Naive thymus-derived CD4-positive, alpha-beta T cell (primary cell): ENCODE measurements around the gene CLBA1. TPM values are rescaled to one million over a fixed set of nuclear protein-coding genes. Genes with fewer than 3 reads are reported as not detected.
A peak's percentile ranks its signal among the peaks of the same experiment; 100 is the strongest.

ENCODE experiments used
- ATAC-seq: fragments of 150-1000 bp; cut with Tn5 transposase; 2 replicates; pipeline ENCODE4 v1.10.0; 2021; ENCODE audit warnings: mild to moderate bottlenecking, moderate library complexity
- CTCF ChIA-PET: fragments of 350-600 bp; sonication (Branson Sonifier 250); formaldehyde crosslinking; loops from one replicate; lab custom pipeline; 2021; ENCODE audit warnings: antibody characterized with exemption; lab: Charles Lee
- POLR2A ChIA-PET: fragments of 350-600 bp; sonication (Branson Sonifier 250); formaldehyde crosslinking; loops from one replicate; lab custom pipeline; 2021; ENCODE audit warnings: antibody characterized with exemption, inconsistent platforms; lab: Charles Lee
- DNase-seq, 9 donors: peaks; one replicate each; pipeline versions ENCODE4 v3.0.0 to v3.0.0-alpha.2; 2020 to 2022; ENCODE audit warnings: mixed read lengths in 1 of 9
- H3K27ac ChIP-seq: one replicate; pipeline ENCODE4 v1.7.0; 2013; ENCODE audit warnings: mild to moderate bottlenecking, low read depth, low read length, moderate library complexity
- H3K27me3 ChIP-seq, 2 donors: one replicate each; pipeline ENCODE4 v1.7.0; 2013; ENCODE audit warnings: low read length in 2 of 2, mild to moderate bottlenecking in 2 of 2, moderate library complexity in 2 of 2; ENCODE audit not compliant: control insufficient read depth in 2 of 2, insufficient read depth in 2 of 2
- H3K36me3 ChIP-seq, 3 experiments: 1 replicate in 2 of 3; 2 replicates in 1 of 3; pipeline ENCODE4 v1.7.0; 2013; ENCODE audit warnings: low read length in 3 of 3, mild to moderate bottlenecking in 3 of 3, moderate library complexity in 1 of 3; ENCODE audit not compliant: insufficient read depth in 3 of 3, control insufficient read depth in 2 of 3
- H3K4me1 ChIP-seq, 2 donors: one replicate each; pipeline ENCODE4 v1.7.0; 2013; ENCODE audit warnings: low read length in 2 of 2, mild to moderate bottlenecking in 2 of 2, moderate library complexity in 1 of 2; ENCODE audit not compliant: control insufficient read depth in 2 of 2, insufficient read depth in 2 of 2
- H3K4me3 ChIP-seq: 2 replicates; pipeline ENCODE4 v1.7.0; 2013; ENCODE audit warnings: mild to moderate bottlenecking, low read length
- H3K9me3 ChIP-seq, 3 experiments: 1 replicate in 2 of 3; 2 replicates in 1 of 3; pipeline ENCODE4 v1.7.0; 2013; ENCODE audit warnings: low read length in 3 of 3; ENCODE audit not compliant: control insufficient read depth in 2 of 3
- H3K27ac Mint-ChIP-seq, 9 donors: one replicate each; pipeline ENCODE4 v1.8.0; 2020 to 2022; ENCODE audit warnings: mixed read lengths in 9 of 9, mild to moderate bottlenecking in 8 of 9, moderate library complexity in 5 of 9, inconsistent platforms in 2 of 9
- H3K27me3 Mint-ChIP-seq, 5 donors: one replicate each; pipeline ENCODE4 v1.8.0; 2021 to 2022; ENCODE audit warnings: mixed read lengths in 5 of 5, mild to moderate bottlenecking in 1 of 5
- H3K36me3 Mint-ChIP-seq, 5 donors: one replicate each; pipeline ENCODE4 v1.8.0; 2020 to 2022; ENCODE audit warnings: mixed read lengths in 5 of 5, mild to moderate bottlenecking in 3 of 5, inconsistent platforms in 1 of 5
- H3K4me1 Mint-ChIP-seq, 7 donors: one replicate each; pipeline ENCODE4 v1.8.0; 2020 to 2022; ENCODE audit warnings: mixed read lengths in 7 of 7, mild to moderate bottlenecking in 3 of 7, inconsistent platforms in 1 of 7
- H3K4me3 Mint-ChIP-seq, 10 donors: one replicate each; pipeline ENCODE4 v1.8.0; 2020 to 2022; ENCODE audit warnings: mild to moderate bottlenecking in 10 of 10, mixed read lengths in 10 of 10, moderate library complexity in 6 of 10, inconsistent platforms in 2 of 10
- H3K9me3 Mint-ChIP-seq, 11 donors: one replicate each; pipeline ENCODE4 v1.8.0; 2020 to 2022; ENCODE audit warnings: mixed read lengths in 11 of 11, mild to moderate bottlenecking in 4 of 11, inconsistent platforms in 1 of 11, moderate library complexity in 1 of 11
- intact Hi-C, 2 donors: fragments of 100-400 bp; cut with micrococcal nuclease; formaldehyde crosslinking; loops; one replicate each; pipeline ENCODE4 v1.15.1; 2023
- polyA plus RNA-seq, 2 donors: library from polyadenylated mRNA; unstranded; fragments of 300-500 nt; fragmentation: Illumina TruSeq; gene quantifications; one replicate each; pipeline ENCODE4 v1.2.3, GENCODE V29; 2021
- total RNA-seq, 6 experiments: library from RNA in 5 of 6; stranded (reverse) in 5 of 6; gene quantifications; 1 replicate in 5 of 6; 2 replicates in 1 of 6; pipeline ENCODE4 v1.2.3 and lab custom pipeline; 2021 to 2026

CLBA1 gene
- total and polyA plus RNA-seq, 7 experiments from 2014 or later, result 0.26 to 2.1 (median 1.1) TPM

DNA sequence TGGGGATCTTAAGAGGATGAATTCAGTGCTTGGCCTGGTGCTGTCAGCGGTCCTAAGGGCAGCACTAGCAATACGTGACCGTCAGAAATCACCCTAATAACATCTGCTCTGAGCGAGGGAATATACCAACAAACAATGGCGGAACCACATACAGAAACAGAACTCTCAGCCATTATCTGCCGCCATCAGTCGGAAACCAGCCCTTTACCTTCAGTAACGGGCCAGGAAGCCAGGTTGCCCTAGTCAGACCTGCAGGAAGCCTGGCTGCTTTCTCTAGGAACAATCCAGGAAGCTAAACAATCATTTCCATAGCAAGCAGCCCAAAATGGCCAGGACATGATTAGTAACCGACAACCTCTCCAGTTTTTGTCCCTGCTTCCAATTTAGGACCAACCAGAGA, 29.7 kb downstream of the CLBA1 start:
- H3K36me3 ChIP-seq, result peaks cover 0 to 16% (median 6%) of the 10 kb centered on the region in 3 experiments
- Mint-ChIP-seq H3K36me3 (peaks cover 0 to 16% (median 0%) of the 10 kb centered on the region in 5 donors), H3K27ac (peak overlapping the region in 4 of 9 donors; percentile 3 to 75 (median 42)), H3K4me3 (peak overlapping the region in 2 of 10 donors; percentile 35 to 47), H3K27me3 (no peaks in the 10 kb centered on the region), H3K9me3 (no peaks in the 10 kb centered on the region), H3K4me1 (peaks cover 48 to 71% (median 58%) of the 10 kb centered on the region in 7 donors)
- ChIA-PET POLR2A (no interaction called here), CTCF (interaction anchor here (1.4 kb wide), 1 partner anchor 71 kb away, joined by 3 read pairs; no protein-coding TSS in a partner anchor)
- peaks cover 22 to 58% of the 10 kb centered on the region in 2 donors for H3K4me1 ChIP-seq
- H3K27me3 ChIP-seq, result no peaks in the 10 kb centered on the region
- intact Hi-C loops, result no loop called here
- H3K9me3 ChIP-seq, result no peaks in the 10 kb centered on the region
- DNase-seq (no peak), ATAC-seq (no peak)
- peak overlapping the region; percentile 36 for H3K4me3 ChIP-seq
- H3K27ac ChIP-seq, result no peak overlapping the region

DNA sequence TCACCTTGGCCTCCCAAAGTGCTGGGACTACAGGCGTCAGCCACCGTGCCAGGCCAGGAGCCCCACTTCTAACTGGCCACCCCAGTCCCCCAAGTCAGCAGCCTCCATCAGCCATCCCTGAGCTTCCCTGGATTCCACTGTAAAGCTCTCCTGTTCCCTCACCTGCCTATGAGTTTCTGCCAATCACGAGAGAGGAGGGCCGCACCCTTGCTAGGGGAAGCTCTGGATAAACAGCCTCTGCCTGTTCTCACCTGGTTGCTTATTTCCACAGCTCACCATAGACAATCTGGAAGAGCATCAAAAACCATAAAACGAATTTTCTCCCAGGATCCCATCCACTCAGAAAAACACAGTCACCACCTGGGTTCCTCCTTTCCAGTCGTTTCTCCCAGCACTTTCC, 30.3 kb downstream of the CLBA1 start:
- peaks cover 0 to 16% (median 0%) of the 10 kb centered on the region in 5 donors for H3K36me3 Mint-ChIP-seq
- H3K9me3 Mint-ChIP-seq, result no peaks in the 10 kb centered on the region
- CTCF ChIA-PET, result interaction anchor here (1.4 kb wide), 1 partner anchor 71 kb away, joined by 3 read pairs; no protein-coding TSS in a partner anchor
- Histone ChIP-seq H3K36me3 (peaks cover 0 to 10% (median 0%) of the 10 kb centered on the region in 3 experiments), H3K27me3 (no peaks in the 10 kb centered on the region), H3K4me3 (no peak overlapping the region), H3K27ac (no peak overlapping the region), H3K9me3 (no peaks in the 10 kb centered on the region), H3K4me1 (peaks cover 22 to 58% of the 10 kb centered on the region in 2 donors)
- no peak for DNase-seq
- no peak for ATAC-seq
- peaks cover 48 to 71% (median 58%) of the 10 kb centered on the region in 7 donors for H3K4me1 Mint-ChIP-seq
- H3K27me3 Mint-ChIP-seq, result no peaks in the 10 kb centered on the region
- H3K27ac Mint-ChIP-seq, result peak overlapping the region in 7 of 9 donors; percentile 30 to 77 (median 60)
- intact Hi-C loops, result no loop called here
- POLR2A ChIA-PET, result no interaction called here
- peak overlapping the region in 3 of 10 donors; percentile 18 to 38 (median 23) for H3K4me3 Mint-ChIP-seq

DNA sequence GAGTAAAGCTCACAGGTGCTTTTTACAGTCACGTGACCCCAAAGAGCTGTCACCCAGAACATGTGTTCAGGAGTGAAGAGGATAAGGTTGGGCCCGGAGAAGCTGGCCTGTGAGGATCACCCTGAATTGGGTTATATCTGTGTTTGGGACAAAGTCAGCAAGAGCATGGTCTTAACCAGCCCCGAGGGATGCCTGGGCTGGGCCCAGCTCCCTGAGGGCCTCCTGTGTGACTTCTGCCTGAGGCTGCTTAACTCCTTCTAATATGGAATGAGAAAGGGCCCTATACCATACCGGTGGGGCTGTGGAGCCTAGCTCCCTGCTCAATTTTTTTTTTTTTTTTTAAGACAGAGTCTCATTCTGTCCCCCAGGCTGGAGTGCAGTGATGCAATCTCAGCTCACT, 32.8 kb downstream of the CLBA1 start:
- Mint-ChIP-seq H3K4me1 (peaks cover 53 to 77% (median 66%) of the 10 kb centered on the region in 7 donors), H3K36me3 (peaks cover 0 to 19% (median 0%) of the 10 kb centered on the region in 5 donors), H3K9me3 (no peaks in the 10 kb centered on the region), H3K27ac (peak overlapping the region in 3 of 9 donors; percentile 30 to 91 (median 32)), H3K27me3 (no peaks in the 10 kb centered on the region), H3K4me3 (peak overlapping the region in 6 of 10 donors; percentile 68 to 96 (median 88))
- no peak overlapping the region for H3K27ac ChIP-seq
- no peaks in the 10 kb centered on the region for H3K9me3 ChIP-seq
- no peaks in the 10 kb centered on the region for H3K27me3 ChIP-seq
- no peak for ATAC-seq
- H3K4me1 ChIP-seq, result peaks cover 32 to 61% of the 10 kb centered on the region in 2 donors
- intact Hi-C loops, result no loop called here
- no peak overlapping the region for H3K4me3 ChIP-seq
- H3K36me3 ChIP-seq, result no peaks in the 10 kb centered on the region
- no peak for DNase-seq
- ChIA-PET CTCF (interaction anchor here (1.4 kb wide), 1 partner anchor 44 kb away, joined by 4 read pairs; no protein-coding TSS in a partner anchor), POLR2A (interaction anchor here (1.7 kb wide), 1 partner anchor 33 kb away, joined by 5 read pairs; the partner anchor contains the start of gene CLBA1)

DNA sequence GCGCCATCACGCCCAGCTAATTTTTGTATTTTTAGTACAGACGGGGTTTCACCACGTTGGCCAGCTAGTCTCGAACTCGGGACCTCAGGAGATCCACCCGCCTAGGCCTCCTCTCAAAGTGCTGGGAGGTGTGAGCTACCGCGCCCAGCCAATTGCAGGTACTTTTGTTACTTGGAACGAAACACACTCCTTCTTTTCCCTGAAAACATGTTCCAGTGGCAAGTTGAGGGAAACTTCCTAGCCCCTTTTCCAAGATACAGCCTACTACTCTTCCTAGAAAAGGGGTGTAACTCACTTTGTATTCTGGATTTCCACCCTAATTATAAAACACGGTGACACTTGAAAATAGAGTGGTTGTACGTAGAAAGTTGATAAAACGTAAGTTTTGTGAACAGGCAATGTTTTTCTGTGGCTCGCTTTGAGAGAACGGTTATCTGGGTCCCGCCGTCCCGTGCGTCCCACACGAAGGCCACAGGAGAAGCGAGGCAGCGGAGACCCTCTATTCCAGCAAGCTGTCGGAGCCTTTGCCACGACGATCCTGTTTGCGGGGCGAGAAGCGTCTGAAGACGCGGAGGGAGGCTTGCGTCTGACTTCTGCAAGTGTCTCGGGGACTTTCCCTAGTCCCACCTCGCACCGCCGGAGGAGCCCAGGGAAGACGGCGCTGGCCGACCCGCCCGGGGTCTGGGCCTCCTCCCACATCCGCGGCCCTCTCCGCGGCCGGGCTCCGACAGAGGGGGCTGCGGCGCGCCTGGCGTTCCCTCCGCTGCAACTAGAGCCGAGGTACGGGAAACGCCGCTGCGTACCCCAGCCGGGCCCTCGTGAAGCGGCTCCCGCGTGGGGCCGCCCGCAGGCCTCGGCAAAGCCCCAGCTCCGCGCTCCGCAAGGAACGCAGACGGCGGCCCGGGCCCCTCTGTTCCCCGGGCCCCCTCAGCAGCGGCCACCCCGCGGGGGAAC, 34.5 kb downstream of the CLBA1 start:
- intact Hi-C loops, result loop anchor here in 1 of 2 donors (2.0 kb wide), 2 partner anchors 67 to 471 kb away; partner anchors contain the start of gene TEDC1

DNA sequence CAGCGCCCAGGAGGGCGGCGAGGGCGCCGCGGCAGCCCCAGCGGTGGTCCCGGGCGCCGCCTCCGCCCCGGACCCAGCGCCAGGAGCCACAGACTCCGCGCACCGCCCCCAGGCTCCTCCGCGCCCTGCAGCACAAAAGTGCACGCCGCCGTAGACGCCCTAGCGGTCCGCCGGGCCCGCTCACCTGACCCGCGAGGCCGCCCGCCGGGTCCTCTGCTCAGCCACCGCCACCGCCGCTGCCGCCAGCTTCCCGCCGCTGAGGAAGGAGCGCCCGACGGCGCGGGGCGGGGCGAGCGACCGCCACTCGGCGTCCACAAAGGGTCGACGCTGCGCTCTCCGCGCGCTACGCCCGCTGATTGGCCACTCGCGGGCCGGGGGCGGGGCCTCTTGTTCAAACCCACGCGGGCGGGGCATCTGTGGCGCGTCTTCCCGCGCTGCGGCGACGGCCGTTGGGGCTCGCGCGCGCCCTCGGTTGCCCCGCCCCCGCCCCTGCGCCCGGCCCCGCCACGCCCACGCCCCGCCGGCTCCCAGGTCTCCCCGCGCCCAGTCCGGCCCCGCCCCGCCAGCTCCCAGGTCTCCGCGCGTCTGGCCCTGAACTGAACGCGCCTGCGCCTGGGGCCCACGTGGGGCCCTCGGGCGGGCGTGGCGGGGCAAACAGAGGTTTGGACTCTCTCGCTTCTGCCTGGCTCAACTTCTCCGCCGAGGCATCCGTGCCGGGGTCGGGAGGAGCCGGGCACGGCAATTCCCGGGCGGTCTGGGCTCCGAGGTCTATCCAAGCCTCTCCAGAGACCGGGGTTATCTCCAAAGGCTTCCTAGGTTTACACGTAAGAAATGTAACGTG, 35.4 kb downstream of the CLBA1 start, which contains the start of gene CDCA4:
TSS of gene CDCA4 (minus strand) at position 269 of the 841 bp plus-strand sequence. CDS start 9,154 bp downstream, outside the sequence.
- peak within 1 kb of the TSS; percentile 81 to 97 (median 92) for H3K27ac Mint-ChIP-seq
- ATAC-seq (peak; percentile 91), DNase-seq (peak; percentile 93 to 98 (median 97))
- Histone ChIP-seq H3K9me3 (no peaks in the 10 kb centered on the region), H3K27me3 (no peaks in the 10 kb centered on the region), H3K27ac (peak within 1 kb of the TSS; percentile 94), H3K4me3 (peak within 1 kb of the TSS; percentile 97), H3K4me1 (peaks cover 25 to 54% of the 10 kb centered on the region in 2 donors), H3K36me3 (no peaks in the 10 kb centered on the region)
- peaks cover 38 to 62% (median 41%) of the 10 kb centered on the region in 7 donors for H3K4me1 Mint-ChIP-seq
- peaks cover 0 to 17% (median 0%) of the 10 kb centered on the region in 5 donors for H3K36me3 Mint-ChIP-seq
- intact Hi-C loops, result loop anchor here (1.0 to 2.0 kb wide), 17 partner anchors 12 to 470 kb away; partner anchors contain the start of genes CLBA1 (in 2 of the 2), GPR132 (in 2 of the 2), TEDC1 (in 2 of the 2) and ADSS1 (in 1 of the 2)
- H3K4me3 Mint-ChIP-seq, result peak within 1 kb of the TSS; percentile 88 to 99 (median 92)
- H3K27me3 Mint-ChIP-seq, result no peaks in the 10 kb centered on the region
- CTCF ChIA-PET, result interaction anchor here (0.7 to 1.4 kb wide), 3 partner anchors 22 to 53 kb away, joined by 3 to 10 read pairs (median 3); no protein-coding TSS in a partner anchor
- POLR2A ChIA-PET, result interaction anchor here (0.7 to 2.0 kb wide), 16 partner anchors 10 to 469 kb away, joined by 3 to 11 read pairs (median 4); partner anchors contain the start of genes BRF1, GPR132 and SIVA1
- H3K9me3 Mint-ChIP-seq, result peaks cover 0 to 1% (median 0%) of the 10 kb centered on the region in 11 donors

More for the DNA sequence above, 34.5 kb downstream of the CLBA1 start:
- Histone ChIP-seq H3K9me3 (no peaks in the 10 kb centered on the region), H3K27ac (peak overlapping the region; percentile 87), H3K36me3 (no peaks in the 10 kb centered on the region), H3K4me1 (peaks cover 29 to 60% of the 10 kb centered on the region in 2 donors), H3K27me3 (no peaks in the 10 kb centered on the region), H3K4me3 (peak overlapping the region; percentile 64)
- no peaks in the 10 kb centered on the region for H3K9me3 Mint-ChIP-seq
- peaks cover 0 to 18% (median 0%) of the 10 kb centered on the region in 5 donors for H3K36me3 Mint-ChIP-seq
- POLR2A ChIA-PET, result interaction anchor here (0.8 to 2.0 kb wide), 14 partner anchors 13 to 470 kb away, joined by 3 to 11 read pairs (median 4); partner anchors contain the start of genes BRF1, CLBA1, GPR132 and SIVA1
- DNase-seq (peak in 6 of 9 donors; percentile 45 to 67 (median 52)), ATAC-seq (peak; percentile 30)
- peak overlapping the region; percentile 83 to 96 (median 88) for H3K4me3 Mint-ChIP-seq
- H3K27ac Mint-ChIP-seq, result peak overlapping the region; percentile 53 to 91 (median 83)
- peaks cover 40 to 66% (median 49%) of the 10 kb centered on the region in 7 donors for H3K4me1 Mint-ChIP-seq
- CTCF ChIA-PET, result interaction anchor here (0.6 to 1.4 kb wide), 5 partner anchors 23 to 54 kb away, joined by 3 to 10 read pairs (median 3); no protein-coding TSS in a partner anchor
- no peaks in the 10 kb centered on the region for H3K27me3 Mint-ChIP-seq
